CD4-positive, alpha-beta T cell (primary cell): ENCODE results near the gene DACT3. TPM values are rescaled to one million over a fixed set of nuclear protein-coding genes. Genes with fewer than 3 reads are reported as not detected.

Source experiments
- ATAC-seq: fragments of 200-7000 bp; cut with Tn5 transposase; one replicate; pipeline ENCODE4 v1.10.0; 2022; ENCODE audit warnings: mild to moderate bottlenecking; ENCODE audit not compliant: poor library complexity
- CTCF ChIA-PET: fragments of 350-600 bp; sonication (Branson Sonifier 250); formaldehyde crosslinking; loops from one replicate; lab custom pipeline; 2021; ENCODE audit warnings: antibody characterized with exemption, inconsistent platforms; lab: Charles Lee
- POLR2A ChIA-PET: fragments of 350-600 bp; sonication (Branson Sonifier 250); formaldehyde crosslinking; loops from one replicate; lab custom pipeline; 2021; ENCODE audit warnings: antibody characterized with exemption, inconsistent platforms; lab: Charles Lee
- DNase-seq, 14 experiments: peaks; one replicate each; pipeline ENCODE4 v3.0.0-alpha.2; 2013 to 2020; ENCODE audit warnings: mixed read lengths in 2 of 14
- H3K27ac ChIP-seq, 2 donors: one replicate each; pipeline versions ENCODE4 v1.5.1 to v1.7.0; 2013; ENCODE audit warnings: low read length in 2 of 2, low read depth in 1 of 2, mild to moderate bottlenecking in 1 of 2
- H3K27me3 ChIP-seq, 2 experiments: 1 replicate in 1 of 2; 2 replicates in 1 of 2; pipeline versions ENCODE4 v1.6.1 to v1.7.0; 2013; ENCODE audit warnings: low read length in 2 of 2, control low read depth in 1 of 2, mild to moderate bottlenecking in 1 of 2, moderate library complexity in 1 of 2; ENCODE audit not compliant: insufficient read depth in 2 of 2, control insufficient read depth in 1 of 2
- H3K36me3 ChIP-seq: one replicate; pipeline ENCODE4 v1.6.1; 2013; ENCODE audit warnings: low read length, control low read depth; ENCODE audit not compliant: insufficient read depth
- H3K4me1 ChIP-seq: one replicate; pipeline ENCODE4 v1.6.1; 2013; ENCODE audit warnings: low read length, control low read depth; ENCODE audit not compliant: insufficient read depth
- H3K4me3 ChIP-seq: one replicate; pipeline ENCODE4 v1.5.1; 2013; ENCODE audit warnings: mild to moderate bottlenecking, low read length, moderate library complexity
- H3K9me3 ChIP-seq, 2 experiments: 1 replicate in 1 of 2; 2 replicates in 1 of 2; pipeline versions ENCODE4 v1.6.1 to v1.7.0; 2013; ENCODE audit warnings: low read length in 2 of 2, mild to moderate bottlenecking in 2 of 2, control low read depth in 1 of 2, moderate library complexity in 1 of 2; ENCODE audit not compliant: control insufficient read depth in 1 of 2, insufficient read depth in 1 of 2
- H3K27ac Mint-ChIP-seq: one replicate; pipeline ENCODE4 v1.8.0; 2020; ENCODE audit warnings: mixed read lengths
- H3K27me3 Mint-ChIP-seq: one replicate; pipeline ENCODE4 v1.8.0; 2021; ENCODE audit warnings: mixed read lengths
- H3K36me3 Mint-ChIP-seq: one replicate; pipeline ENCODE4 v1.8.0; 2021; ENCODE audit warnings: low read depth, mixed read lengths
- H3K4me1 Mint-ChIP-seq: one replicate; pipeline ENCODE4 v1.8.0; 2021; ENCODE audit warnings: low read depth, mixed read lengths
- H3K4me3 Mint-ChIP-seq: one replicate; pipeline ENCODE4 v1.8.0; 2020; ENCODE audit warnings: mild to moderate bottlenecking, mixed read lengths
- H3K9me3 Mint-ChIP-seq: one replicate; pipeline ENCODE4 v1.8.0; 2020; ENCODE audit warnings: mixed read lengths
- intact Hi-C, 2 experiments: fragments of 100-400 bp; cut with DNase I in 1 of 2; cut with micrococcal nuclease in 1 of 2; formaldehyde crosslinking; loops; one replicate each; pipeline versions ENCODE4 v1.15.1 to v1.9.0; 2023 to 2025; cut with DNase I, micrococcal nuclease
- total RNA-seq, 174 experiments: library from RNA in 2 of 174; stranded (reverse) in 2 of 174; gene quantifications; one replicate each; pipeline ENCODE4 v1.2.3 and lab custom pipeline; 2021 to 2026
- TF ChIP-seq, protein P1 (sequence below): fragments of 200-600 bp; IDR thresholded peaks from one replicate; pipeline ENCODE4 v1.8.0; 2022; ENCODE audit warnings: antibody characterized with exemption, mild to moderate bottlenecking

DACT3 gene
- total RNA-seq, 2 experiments from 2014 or later = 0.11 TPM

DNA sequence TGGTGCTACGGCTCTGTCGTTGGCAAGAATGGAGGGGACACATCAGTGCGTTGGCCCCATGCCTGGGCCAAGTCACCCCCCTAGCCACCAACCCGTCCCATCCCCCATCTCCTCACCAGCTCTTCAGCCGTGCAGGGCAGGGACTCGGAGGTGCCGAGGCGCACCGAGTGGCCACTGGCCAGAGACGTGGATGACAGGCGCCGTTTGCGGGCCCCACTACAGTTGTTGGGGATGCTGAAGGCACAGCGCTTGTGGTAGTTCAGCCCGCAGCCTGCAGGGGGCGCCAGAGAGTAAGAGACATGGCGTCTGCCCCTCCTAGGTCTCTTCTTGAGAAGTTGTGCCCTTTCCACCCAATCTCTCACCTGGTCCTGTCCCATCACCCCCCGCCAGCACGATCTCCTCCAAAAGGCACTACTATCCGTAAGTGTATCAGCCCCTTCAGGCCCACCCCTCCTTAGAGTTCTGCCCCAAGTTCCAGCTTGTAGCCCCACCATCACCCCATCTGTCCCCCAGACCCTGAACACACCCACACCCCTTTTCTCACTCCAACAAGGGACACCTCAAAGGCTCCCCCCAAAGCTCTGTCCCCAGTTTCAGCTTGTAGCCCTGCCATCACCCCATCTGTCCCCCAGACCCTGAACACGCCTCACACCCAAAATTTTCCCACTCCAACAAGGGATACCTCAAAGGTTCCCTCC lies 43.5 kb upstream of the DACT3 start:
- intact Hi-C loops = loop anchor here (1.0 to 5.0 kb wide), 3 partner anchors 24 to 136 kb away; partner anchors contain the start of genes FKRP (in 1 of the 2) and STRN4 (in 1 of the 2)
- Mint-ChIP-seq H3K4me3 (no peak overlapping the region), H3K4me1 (peaks cover 15% of the 10 kb centered on the region), H3K27ac (peak overlapping the region; percentile 61), H3K36me3 (peaks cover 84% of the 10 kb centered on the region), H3K27me3 (no peaks in the 10 kb centered on the region), H3K9me3 (no peaks in the 10 kb centered on the region)
- peaks cover 90% of the 10 kb centered on the region for H3K36me3 ChIP-seq
- peaks cover 13% of the 10 kb centered on the region for H3K4me1 ChIP-seq
- H3K4me3 ChIP-seq = no peak overlapping the region
- DNase-seq (peak; percentile 72 to 95 (median 88)), ATAC-seq (peak; percentile 99)
- ChIA-PET POLR2A (interaction anchor here (0.6 to 2.9 kb wide), 6 partner anchors 10 to 136 kb away, joined by 3 to 21 read pairs (median 4); no protein-coding TSS in a partner anchor), CTCF (interaction anchor here (0.5 to 4.3 kb wide), 11 partner anchors 10 to 1066 kb away, joined by 3 to 45 read pairs (median 4); partner anchors contain the start of gene FKRP)
- H3K9me3 ChIP-seq = no peaks in the 10 kb centered on the region
- TF ChIP-seq, protein P1, sequence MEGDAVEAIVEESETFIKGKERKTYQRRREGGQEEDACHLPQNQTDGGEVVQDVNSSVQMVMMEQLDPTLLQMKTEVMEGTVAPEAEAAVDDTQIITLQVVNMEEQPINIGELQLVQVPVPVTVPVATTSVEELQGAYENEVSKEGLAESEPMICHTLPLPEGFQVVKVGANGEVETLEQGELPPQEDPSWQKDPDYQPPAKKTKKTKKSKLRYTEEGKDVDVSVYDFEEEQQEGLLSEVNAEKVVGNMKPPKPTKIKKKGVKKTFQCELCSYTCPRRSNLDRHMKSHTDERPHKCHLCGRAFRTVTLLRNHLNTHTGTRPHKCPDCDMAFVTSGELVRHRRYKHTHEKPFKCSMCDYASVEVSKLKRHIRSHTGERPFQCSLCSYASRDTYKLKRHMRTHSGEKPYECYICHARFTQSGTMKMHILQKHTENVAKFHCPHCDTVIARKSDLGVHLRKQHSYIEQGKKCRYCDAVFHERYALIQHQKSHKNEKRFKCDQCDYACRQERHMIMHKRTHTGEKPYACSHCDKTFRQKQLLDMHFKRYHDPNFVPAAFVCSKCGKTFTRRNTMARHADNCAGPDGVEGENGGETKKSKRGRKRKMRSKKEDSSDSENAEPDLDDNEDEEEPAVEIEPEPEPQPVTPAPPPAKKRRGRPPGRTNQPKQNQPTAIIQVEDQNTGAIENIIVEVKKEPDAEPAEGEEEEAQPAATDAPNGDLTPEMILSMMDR = peak; percentile 97
- no peak overlapping the region for H3K27ac ChIP-seq
- H3K27me3 ChIP-seq = no peaks in the 10 kb centered on the region

DNA sequence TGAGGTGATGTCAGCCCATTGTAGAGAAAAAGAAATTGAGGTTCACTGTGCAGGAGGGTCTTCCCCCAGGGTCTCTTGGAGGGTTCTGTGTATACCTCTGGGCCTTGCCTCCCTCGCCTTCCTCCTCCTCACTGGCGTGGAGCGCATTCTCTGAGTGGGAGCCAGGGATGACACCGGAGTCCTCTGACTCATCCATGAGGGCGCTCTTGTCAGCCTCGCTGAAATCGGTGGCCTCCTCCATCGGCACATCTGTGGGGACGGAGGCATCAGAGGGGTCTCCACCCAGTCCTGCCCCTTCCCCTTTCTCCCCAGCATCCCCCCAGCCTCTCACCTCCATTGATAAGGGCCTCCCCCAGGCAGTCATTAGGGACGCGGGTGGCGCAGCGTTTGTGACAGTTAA lies 39.7 kb upstream of the DACT3 start:
- ATAC-seq = no peak
- ChIA-PET POLR2A (no interaction called here), CTCF (no interaction called here)
- Mint-ChIP-seq H3K4me3 (no peak overlapping the region), H3K27me3 (no peaks in the 10 kb centered on the region), H3K36me3 (peaks cover 88% of the 10 kb centered on the region), H3K4me1 (peaks cover 11% of the 10 kb centered on the region), H3K27ac (no peak overlapping the region), H3K9me3 (no peaks in the 10 kb centered on the region)
- H3K4me1 ChIP-seq = peaks cover 13% of the 10 kb centered on the region
- peaks cover 97% of the 10 kb centered on the region for H3K36me3 ChIP-seq
- intact Hi-C loops = loop anchor here in 1 of 2 experiments (5.0 kb wide), 1 partner anchor 47 kb away; the partner anchor contains the start of genes FKRP and STRN4
- TF ChIP-seq, protein P1 = no peak
- DNase-seq = no peak
- H3K4me3 ChIP-seq = no peak overlapping the region
- H3K27me3 ChIP-seq = no peaks in the 10 kb centered on the region
- H3K9me3 ChIP-seq = no peaks in the 10 kb centered on the region
- H3K27ac ChIP-seq = no peak overlapping the region

DNA sequence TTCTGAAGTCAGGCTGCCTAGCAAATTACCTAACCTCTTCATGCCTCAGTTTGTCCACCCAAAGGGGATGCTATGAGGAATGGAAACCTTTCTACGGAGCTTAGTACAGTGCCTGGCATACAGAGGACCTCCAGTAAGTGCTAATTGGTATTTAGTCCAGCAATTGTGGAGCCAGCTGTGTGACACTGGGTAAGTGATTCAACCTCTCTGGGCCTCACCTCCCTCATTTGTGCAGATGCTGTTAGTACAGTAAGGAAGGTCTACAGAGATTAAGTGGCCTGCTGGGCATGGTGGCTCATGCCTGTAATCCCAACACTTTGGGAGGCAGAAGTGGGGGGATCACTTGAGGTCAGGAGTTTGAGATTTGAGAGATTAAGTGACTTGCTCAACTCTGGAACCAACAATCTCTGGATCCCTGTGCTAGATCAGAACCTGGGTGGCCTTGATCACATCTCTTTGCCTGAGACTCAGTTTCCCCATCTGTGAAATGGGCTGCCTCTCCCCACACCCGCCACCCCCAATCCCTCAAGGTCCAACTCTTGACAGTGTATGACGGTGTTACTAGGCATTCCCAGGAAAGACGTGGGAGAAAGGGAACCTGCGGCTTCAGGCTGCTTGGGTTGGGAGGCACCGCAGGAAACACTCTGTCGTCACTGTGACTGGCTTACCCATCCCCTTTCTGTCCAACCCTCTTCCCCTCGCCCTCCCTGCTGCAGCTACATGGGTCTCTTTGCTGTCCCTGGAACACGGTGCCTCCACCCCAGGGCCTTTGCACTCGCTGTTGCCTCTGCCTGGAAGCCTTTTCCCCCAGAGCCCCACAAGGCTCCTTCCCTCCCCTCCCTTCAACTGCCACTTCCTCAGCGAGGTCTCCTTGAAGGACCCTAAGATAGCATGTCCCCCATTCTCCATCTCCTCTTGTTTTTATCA lies 37.7 kb upstream of the DACT3 start:
- ChIA-PET CTCF (interaction anchor here (1.4 kb wide), 1 partner anchor 55 kb away, joined by 4 read pairs; no protein-coding TSS in a partner anchor), POLR2A (no interaction called here)
- Histone ChIP-seq H3K27ac (no peak overlapping the region), H3K9me3 (no peaks in the 10 kb centered on the region), H3K4me1 (no peaks in the 10 kb centered on the region), H3K27me3 (no peaks in the 10 kb centered on the region), H3K36me3 (peaks cover 100% of the 10 kb centered on the region), H3K4me3 (no peak overlapping the region)
- no peak for ATAC-seq
- Mint-ChIP-seq H3K27me3 (no peaks in the 10 kb centered on the region), H3K9me3 (no peaks in the 10 kb centered on the region), H3K4me1 (no peaks in the 10 kb centered on the region), H3K4me3 (no peak overlapping the region), H3K36me3 (peaks cover 85% of the 10 kb centered on the region), H3K27ac (no peak overlapping the region)
- intact Hi-C loops = no loop called here
- TF ChIP-seq, protein P1 = no peak
- no peak for DNase-seq
